Renal cortical epithelial cell (primary cell): ENCODE data around the gene MARK4. TPM values are rescaled to one million over a fixed set of nuclear protein-coding genes. Genes with fewer than 3 reads are reported as not detected.

Experiments used
- DNase-seq: peaks from one replicate; pipeline ENCODE4 v3.0.0-alpha.2; 2011; ENCODE audit warnings: low read depth
- total RNA-seq: library from RNA; depleted of rRNA; stranded (reverse); fragments of >200 nt; gene quantifications from 2 replicates; pipeline ENCODE4 v1.2.3, GENCODE V29; 2014

Gene MARK4
- total RNA-seq, 1 donor from 2014 or later: 27.2 TPM

GRCh38 chr19:45340232-45340898 is 89.3 kb downstream of the MARK4 start, which contains the start of gene KLC3:
Gene KLC3 (plus strand): TSS chr19:45340750. CDS start chr19:45345542, 4,792 bp downstream.
- no peak for DNase-seq

- no peak for DNase-seq
Measured at GRCh38 chr19:45340899-45341453, 89.9 kb downstream of the MARK4 start.

- DNase-seq: no peak
Measured at GRCh38 chr19:45342911-45343310, 91.8 kb downstream of the MARK4 start.

DNA sequence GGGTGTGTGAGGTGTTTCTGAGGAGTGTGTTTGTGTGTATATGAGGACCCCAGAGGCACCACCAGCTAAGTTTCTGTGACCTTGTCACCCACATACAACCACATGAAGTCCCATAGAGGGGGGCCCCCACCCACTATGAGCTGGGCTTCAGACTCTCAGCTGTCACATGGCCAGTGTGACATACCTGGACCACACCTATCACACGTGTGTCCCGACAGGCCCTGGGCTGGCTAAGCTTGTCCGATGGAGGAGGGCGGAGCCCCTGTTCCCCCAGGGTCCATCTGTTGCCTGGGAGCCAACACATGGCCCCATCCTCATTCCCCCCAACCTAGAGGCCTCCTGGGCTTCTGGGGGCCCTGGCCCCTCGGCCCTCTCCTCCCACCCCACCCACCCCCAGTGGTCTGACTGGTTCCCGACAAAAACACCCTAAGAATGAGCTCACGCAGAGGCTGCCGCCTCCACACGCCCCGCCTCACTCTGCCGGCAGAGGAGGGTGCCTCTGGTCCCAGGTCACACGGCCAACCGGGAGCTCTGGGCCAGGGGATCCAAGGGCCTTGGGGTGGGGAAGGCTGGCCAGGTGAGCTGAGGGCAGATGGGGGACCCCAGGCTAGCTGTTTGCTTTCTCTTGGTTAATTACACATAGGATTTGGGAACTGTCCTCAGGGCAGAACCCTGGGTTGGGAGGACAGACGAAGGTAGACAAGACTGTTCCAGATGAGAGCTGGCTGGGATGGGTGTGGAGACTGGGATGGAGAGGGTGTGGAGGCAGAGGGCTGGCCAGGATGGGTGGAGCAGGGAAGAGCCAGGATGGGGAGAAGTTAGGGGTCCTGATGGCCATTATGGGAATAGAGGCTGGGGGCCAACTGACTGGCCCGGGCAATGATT is 93.8 kb downstream of the MARK4 start:
- DNase-seq: no peak

DNA sequence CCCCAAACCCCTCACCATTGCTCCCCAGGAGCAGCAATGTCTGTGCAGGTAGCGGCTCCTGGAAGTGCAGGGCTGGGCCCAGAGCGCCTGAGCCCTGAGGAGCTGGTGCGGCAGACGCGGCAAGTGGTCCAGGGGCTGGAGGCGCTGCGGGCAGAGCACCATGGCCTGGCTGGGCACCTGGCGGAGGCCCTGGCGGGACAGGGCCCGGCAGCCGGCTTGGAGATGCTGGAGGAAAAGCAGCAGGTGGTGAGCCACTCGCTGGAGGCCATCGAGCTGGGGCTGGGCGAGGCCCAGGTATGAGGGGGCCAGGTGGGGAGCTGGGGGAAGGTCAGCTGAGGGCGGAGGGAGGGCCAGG is 94.4 kb downstream of the MARK4 start:
- DNase-seq: no peak

DNA sequence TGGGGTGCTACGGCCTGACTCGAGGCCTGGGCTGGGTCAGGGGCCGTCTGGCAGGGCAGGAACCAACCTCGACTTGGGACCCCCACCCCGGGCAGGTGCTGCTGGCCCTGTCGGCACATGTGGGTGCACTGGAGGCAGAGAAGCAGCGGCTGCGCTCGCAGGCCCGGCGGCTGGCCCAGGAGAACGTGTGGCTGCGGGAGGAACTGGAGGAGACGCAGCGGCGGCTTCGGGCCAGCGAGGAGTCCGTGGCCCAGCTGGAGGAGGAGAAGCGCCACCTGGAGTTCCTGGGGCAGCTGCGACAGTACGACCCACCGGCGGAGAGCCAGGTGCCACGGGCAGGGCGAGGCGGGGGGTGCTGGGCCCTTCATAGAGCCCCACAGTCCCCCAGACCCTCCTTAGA is 95.4 kb downstream of the MARK4 start:
- no peak for DNase-seq

DNA sequence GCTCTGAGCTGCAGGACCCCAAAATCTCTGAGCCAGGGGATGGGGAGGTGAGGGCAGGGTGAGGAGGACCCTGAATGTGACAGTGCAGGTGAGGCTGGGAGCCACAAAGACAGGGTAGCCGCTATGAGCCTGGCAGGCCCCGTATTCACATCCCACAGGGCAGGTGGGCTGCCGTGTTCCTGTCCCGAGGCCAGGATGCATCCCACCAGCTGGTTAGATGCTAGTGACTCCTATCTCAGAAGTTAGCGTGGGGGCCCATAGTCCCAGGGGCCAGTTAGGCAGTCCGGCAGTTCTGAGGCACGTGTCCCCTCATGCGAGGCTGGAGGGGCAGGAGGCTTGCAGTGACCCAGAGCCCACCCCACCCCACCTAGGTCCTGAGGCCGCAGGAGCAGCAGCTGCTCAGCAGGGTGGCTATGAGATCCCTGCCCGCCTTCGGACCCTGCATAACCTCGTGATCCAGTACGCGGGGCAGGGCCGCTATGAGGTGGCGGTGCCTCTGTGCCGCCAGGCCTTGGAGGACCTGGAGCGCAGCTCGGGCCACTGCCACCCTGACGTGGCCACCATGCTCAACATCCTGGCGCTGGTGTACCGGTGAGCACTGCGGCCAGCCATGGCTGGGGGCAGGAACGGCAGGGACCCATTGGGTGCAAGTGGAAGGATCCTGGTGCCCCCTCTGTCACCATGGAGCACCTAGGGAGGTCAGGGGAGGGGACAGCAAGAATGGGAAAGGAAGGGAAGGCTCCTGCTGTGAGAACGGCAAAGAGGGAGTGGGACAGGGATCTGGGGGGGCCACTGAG is 96.7 kb downstream of the MARK4 start:
- no peak for DNase-seq

DNA sequence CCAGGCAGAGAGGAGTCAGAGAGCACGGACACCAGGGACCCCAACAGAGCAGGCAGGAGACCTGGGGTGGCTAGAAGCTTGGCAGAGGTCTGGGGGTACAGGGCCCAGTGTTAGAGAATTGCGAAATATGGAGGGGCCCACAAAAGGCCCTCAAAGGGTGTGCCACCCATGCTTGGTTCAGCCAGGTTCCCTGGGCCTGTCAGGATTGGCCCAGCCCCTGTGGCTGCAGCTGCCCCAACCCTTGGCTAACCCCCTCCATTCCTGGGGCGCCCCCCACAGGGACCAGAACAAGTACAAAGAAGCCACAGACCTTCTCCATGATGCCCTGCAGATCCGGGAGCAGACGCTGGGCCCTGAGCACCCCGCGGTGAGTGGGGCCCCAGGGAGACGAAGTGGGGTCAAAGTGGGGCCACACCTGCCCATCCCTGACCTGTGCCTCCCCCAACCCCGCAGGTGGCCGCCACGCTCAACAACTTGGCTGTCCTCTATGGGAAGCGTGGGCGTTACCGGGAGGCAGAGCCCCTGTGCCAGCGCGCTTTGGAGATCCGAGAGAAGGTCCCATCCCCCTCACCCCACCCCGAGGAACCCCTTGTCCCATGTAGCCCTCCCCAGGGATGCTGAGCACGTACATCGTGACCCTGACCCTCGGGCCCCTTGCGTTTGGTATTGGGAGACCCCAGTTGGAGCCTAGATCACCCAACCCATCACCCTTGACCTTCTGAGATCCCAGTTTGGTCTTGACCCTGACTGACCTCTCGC is 97.5 kb downstream of the MARK4 start:
- DNase-seq: no peak

- DNase-seq: no peak
Measured at GRCh38 chr19:45349126-45349415, 98.0 kb downstream of the MARK4 start.

GRCh38 chr19:45349430-45349941 is 98.4 kb downstream of the MARK4 start:
- no peak for DNase-seq

DNA sequence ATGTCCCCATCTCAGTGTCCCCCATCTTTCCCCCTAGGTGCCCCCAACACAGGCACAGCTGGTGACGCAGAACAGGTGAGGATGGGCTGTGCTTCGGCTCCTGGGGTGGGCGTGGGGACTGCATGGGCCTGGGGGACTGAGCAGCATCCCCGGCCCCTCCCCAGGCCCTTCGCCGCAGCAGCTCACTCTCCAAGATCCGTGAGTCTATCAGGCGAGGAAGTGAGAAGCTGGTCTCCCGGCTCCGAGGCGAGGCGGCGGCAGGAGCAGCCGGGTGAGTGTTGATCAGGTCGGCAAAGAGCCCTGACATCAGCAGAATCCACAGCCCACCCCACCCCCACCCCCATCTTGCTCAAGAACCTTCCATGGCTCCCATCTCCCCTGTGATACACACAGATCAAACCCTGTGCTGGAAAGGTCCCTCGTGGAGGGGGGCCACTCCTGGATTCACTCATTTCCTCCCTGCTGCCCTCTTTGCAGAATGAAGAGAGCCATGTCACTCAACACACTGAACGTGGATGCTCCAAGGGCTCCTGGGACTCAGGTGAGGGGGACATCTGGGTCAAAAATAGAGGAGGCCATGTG is 99.5 kb downstream of the MARK4 start:
- no peak for DNase-seq

- no peak for DNase-seq
Measured at GRCh38 chr19:45351401-45351952, 100.4 kb downstream of the MARK4 start.

- DNase-seq: no peak
Measured at GRCh38 chr19:45352062-45352461, 101.0 kb downstream of the MARK4 start.

DNA sequence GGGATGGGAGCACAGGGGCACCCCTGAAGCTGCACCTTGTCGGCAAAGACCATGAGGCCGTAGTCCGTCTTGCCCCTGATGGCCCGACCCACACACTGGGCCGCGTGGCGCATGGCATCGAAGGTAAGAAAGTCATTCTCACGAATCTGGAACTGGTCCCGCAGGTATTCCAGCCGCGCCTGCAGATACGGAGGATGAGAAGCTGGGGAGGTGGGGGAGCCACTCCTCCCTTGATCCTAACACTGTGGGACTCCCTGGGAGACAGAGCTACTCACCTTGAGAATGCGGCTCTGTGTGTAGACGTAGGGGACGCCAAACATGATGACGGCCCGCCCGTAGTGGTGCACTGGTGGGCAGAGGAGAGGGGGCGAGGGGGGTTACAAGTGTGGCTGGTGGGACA is 101.4 kb downstream of the MARK4 start:
- DNase-seq: no peak

GRCh38 chr19:45352914-45353796 is 102.1 kb downstream of the MARK4 start:
- DNase-seq: no peak

DNA sequence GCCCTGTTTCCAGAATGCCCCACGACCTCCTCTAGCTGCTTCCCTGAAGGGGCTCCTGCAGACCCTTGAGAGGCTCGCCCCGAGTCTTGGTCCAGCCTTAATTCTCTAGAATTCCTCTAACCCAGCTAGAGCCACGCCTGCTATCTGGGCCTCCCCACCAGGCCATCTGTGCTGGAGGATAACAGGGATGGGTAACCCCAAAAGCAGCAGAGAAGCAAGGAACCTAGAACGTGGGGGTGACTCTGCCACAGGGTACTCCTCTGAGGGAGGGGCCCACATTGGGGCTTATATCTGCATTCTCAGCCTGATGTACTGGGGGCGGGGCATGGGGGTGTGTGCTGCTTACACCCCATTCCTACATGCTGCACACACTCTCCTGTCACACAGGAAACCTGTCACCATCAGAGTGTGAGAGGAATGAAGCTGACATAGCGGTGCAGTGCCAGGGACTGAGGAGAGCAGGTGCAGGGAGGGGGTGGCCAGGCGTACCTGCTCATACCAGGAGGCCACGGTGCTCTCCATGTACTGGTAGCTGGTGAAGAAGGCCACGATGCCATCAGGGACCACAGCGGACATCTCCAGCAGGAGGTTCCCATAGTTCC is 103.3 kb downstream of the MARK4 start:
- no peak for DNase-seq
